ENCODE data around the gene SIRPB2. TPM values are rescaled to one million over a fixed set of nuclear protein-coding genes. Genes with fewer than 3 reads are reported as not detected.

SIRPB2 gene
- total and polyA plus RNA-seq, 2 donors from 2014 or later, result 0.86 to 8.2 TPM

DNA sequence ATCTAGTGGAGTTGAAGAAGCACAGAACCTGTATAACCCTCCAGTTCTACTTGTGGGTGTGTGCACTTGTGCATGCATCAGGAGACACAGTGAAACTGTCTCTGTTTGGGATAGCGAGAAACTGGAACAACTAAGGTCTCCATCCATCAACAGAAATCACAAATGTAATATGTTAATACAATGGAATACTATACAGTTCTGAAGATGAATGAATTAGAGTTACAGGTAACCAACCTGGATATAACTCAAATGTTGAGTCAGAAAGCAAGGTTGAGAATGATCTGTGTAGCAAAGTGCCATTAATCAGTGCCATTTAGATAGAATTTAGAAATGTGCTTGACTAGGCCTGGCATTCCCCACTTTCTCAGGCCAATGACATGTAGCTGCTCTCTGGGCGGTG lies 20.0 kb downstream of the SIRPB2 start:
- intact Hi-C loops (cut with DNase I), result no loop called here
- H3K27ac ChIP-seq (ENCODE audit: low read depth in 2 of 2, low read length in 2 of 2), result no peak overlapping the region
- no peak for TF ChIP-seq CTCF (IDR thresholded peaks at IDR 0.05; ENCODE audit: borderline replicate concordance, extremely low read depth, insufficient read depth)
- no peaks in the 10 kb centered on the region for H3K9me3 ChIP-seq (ENCODE audit: control insufficient read depth in 2 of 3, insufficient read depth in 1 of 3, low read length in 3 of 3)
- H3K4me1 ChIP-seq (ENCODE audit: control insufficient read depth in 2 of 3, insufficient read depth in 2 of 3, low read depth in 1 of 3, low read length in 3 of 3), result peaks cover 0 to 8% (median 6%) of the 10 kb centered on the region in 3 donors
- FAIRE-seq, result no peak
- DNase-seq, result no peak
- H3K9ac ChIP-seq (ENCODE audit: low read length in 3 of 3), result no peak overlapping the region
- no peak overlapping the region for H3K4me3 ChIP-seq (ENCODE audit: low read length in 3 of 3)
- no peaks in the 10 kb centered on the region for H3K36me3 ChIP-seq (ENCODE audit: control insufficient read depth in 2 of 3, insufficient read depth in 3 of 3, low read length in 3 of 3)
- H3K27me3 ChIP-seq (ENCODE audit: control insufficient read depth, insufficient read depth, low read length), result no peaks in the 10 kb centered on the region

- intact Hi-C loops (cut with DNase I), result no loop called here
- Histone ChIP-seq H3K27me3 (ENCODE audit: control insufficient read depth, insufficient read depth, low read length) (no peaks in the 10 kb centered on the region), H3K9me3 (ENCODE audit: control insufficient read depth in 2 of 3, insufficient read depth in 1 of 3, low read length in 3 of 3) (no peaks in the 10 kb centered on the region), H3K27ac (ENCODE audit: low read depth in 2 of 2, low read length in 2 of 2) (no peak overlapping the region), H3K36me3 (ENCODE audit: control insufficient read depth in 2 of 3, insufficient read depth in 3 of 3, low read length in 3 of 3) (no peaks in the 10 kb centered on the region), H3K4me3 (ENCODE audit: low read length in 3 of 3) (peak overlapping the region in 1 of 3 donors; percentile 3), H3K4me1 (ENCODE audit: control insufficient read depth in 2 of 3, insufficient read depth in 2 of 3, low read depth in 1 of 3, low read length in 3 of 3) (peaks cover 3 to 16% (median 14%) of the 10 kb centered on the region in 3 donors), H3K9ac (ENCODE audit: low read length in 3 of 3) (no peak overlapping the region)
- TF ChIP-seq CTCF (IDR thresholded peaks at IDR 0.05; ENCODE audit: borderline replicate concordance, extremely low read depth, insufficient read depth), result peak; percentile 73
- FAIRE-seq (peak; percentile 99), DNase-seq (peak; percentile 77 to 95 (median 89))
Measured at GRCh38 chr20:1469925-1470571, 21.2 kb downstream of the SIRPB2 start.

- no peaks in the 10 kb centered on the region for H3K36me3 ChIP-seq (ENCODE audit: control insufficient read depth in 2 of 3, insufficient read depth in 3 of 3, low read length in 3 of 3)
- FAIRE-seq (no peak), DNase-seq (peak in 1 of 5 donors; percentile 45)
- intact Hi-C loops (cut with DNase I), result no loop called here
- no peak overlapping the region for H3K27ac ChIP-seq (ENCODE audit: low read depth in 2 of 2, low read length in 2 of 2)
- H3K9ac ChIP-seq (ENCODE audit: low read length in 3 of 3), result no peak overlapping the region
- no peak for TF ChIP-seq CTCF (IDR thresholded peaks at IDR 0.05; ENCODE audit: borderline replicate concordance, extremely low read depth, insufficient read depth)
- H3K9me3 ChIP-seq (ENCODE audit: control insufficient read depth in 2 of 3, insufficient read depth in 1 of 3, low read length in 3 of 3), result no peaks in the 10 kb centered on the region
- peaks cover 3 to 19% (median 14%) of the 10 kb centered on the region in 3 donors for H3K4me1 ChIP-seq (ENCODE audit: control insufficient read depth in 2 of 3, insufficient read depth in 2 of 3, low read depth in 1 of 3, low read length in 3 of 3)
- H3K27me3 ChIP-seq (ENCODE audit: control insufficient read depth, insufficient read depth, low read length), result no peaks in the 10 kb centered on the region
- H3K4me3 ChIP-seq (ENCODE audit: low read length in 3 of 3), result no peak overlapping the region
Measured at GRCh38 chr20:1469306-1469905, 21.8 kb downstream of the SIRPB2 start.

All from kidney (tissue), 14 donors.